ENCODE measurements around the gene SLC22A31. TPM values are rescaled to one million over a fixed set of nuclear protein-coding genes. Genes with fewer than 3 reads are reported as not detected.
"Not testable (repeated sequence)": the region's sequence is repeated elsewhere in the genome, so short reads cannot be mapped to it uniquely, and the experiment has no call there.

Gene SLC22A31
- polyA plus RNA-seq (2012; ENCODE audit: insufficient read depth, insufficient read length), result not detected

DNA sequence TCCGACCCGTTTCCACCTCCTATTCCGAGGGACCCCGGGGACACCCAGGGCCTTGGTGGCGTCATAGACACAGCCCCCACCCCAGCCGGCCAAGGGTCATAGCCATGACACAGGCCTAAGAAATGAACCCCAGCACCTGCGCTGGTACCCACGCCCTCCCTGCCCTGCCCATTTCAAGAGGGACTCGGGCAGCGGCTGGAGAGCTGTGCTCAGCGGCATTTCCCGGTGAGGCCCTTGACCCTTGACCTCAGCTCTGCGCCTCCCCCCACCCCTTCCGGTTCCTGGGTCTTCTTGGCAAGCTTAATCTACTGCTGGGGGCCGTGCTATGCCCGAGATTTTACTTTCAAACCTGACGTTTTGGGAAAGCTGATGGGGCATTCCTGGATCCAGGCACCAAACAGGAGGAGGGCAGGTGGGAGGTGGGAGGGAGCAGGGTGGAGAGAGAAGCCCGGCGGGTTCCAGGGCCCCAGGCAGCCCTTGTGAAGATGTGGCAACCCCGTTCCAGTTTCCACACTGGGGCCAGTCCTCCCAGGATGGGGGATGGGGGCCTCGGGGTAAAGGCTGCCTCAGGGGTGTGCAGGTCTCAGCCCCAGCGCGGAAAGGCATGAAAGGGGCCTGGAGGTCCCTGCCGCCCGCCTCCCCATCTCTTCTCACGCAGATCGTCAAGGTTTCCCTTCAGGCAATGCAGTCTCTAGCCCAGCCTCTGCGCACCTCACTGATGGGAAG is at the start of gene SLC22A31:
SLC22A31 (minus strand) TSS at position 414 of the 726 bp plus-strand sequence; CDS start at position 378, 36 bp downstream.
- no peak for DNase-seq (ENCODE audit: low read depth, low spot score)
- H3K4me3 ChIP-seq (ENCODE audit: low read length), result no peak within 1 kb of the TSS

DNA sequence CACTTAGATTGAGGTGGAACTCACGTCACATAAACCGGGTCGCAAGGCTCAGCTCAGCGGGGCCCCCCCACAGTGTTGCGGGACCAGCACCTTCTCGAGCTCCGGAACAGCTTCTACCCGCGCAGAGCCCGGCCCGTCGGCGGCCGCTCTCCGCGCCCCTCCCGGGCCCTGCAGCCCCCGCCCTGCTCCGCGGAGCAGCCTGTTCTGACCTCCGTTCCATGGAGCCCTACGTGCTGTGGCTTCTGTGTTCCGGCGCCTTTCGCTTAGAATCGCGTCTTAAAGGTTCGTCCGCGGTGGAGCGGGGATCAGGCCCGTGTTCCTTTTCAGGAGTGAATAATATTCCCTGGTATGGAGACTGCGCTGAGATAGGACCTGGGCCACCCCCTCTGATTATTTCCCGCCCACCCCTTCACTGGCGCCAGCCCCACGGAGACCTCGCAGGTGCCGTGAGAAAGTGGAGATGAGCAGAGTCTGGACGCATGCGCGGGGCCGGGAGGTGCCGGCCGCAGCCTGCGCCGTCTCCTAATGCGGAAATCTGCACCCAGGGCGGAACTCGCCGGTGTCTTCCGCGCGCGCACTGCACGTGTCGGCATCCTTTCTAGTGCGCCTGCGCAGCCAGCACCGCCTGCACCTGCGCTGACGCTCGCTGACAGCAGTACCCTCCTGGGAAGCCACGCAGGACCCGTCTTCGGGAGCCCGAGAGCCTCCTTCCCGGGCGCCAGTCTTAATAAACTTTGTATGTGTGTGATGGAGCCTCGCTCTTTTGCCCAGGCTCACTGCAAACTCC is 48.1 kb upstream of the SLC22A31 start:
- H3K4me3 ChIP-seq (ENCODE audit: low read length), result no peak overlapping the region
- DNase-seq (ENCODE audit: low read depth, low spot score), result no peak

DNA sequence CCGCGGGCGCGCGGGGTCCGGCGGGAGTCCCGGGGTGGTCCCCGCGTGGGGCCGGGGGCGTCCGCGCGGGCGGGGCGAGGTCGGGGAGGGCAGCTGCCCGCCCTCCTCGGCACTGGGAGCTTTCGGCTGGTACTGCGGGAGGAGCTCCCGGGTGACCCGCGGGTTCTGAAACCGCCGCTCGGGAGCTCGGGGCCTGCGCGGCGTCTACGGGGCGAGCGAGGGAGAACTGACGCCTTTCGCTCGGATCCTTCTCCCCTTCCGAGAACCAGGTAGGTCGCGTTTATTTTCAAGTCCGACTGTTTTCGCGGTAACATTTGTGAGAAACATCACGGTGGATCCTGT is 47.4 kb upstream of the SLC22A31 start:
- not testable (repeated sequence) for DNase-seq (ENCODE audit: low read depth, low spot score); H3K4me3 ChIP-seq (ENCODE audit: low read length)

DNA sequence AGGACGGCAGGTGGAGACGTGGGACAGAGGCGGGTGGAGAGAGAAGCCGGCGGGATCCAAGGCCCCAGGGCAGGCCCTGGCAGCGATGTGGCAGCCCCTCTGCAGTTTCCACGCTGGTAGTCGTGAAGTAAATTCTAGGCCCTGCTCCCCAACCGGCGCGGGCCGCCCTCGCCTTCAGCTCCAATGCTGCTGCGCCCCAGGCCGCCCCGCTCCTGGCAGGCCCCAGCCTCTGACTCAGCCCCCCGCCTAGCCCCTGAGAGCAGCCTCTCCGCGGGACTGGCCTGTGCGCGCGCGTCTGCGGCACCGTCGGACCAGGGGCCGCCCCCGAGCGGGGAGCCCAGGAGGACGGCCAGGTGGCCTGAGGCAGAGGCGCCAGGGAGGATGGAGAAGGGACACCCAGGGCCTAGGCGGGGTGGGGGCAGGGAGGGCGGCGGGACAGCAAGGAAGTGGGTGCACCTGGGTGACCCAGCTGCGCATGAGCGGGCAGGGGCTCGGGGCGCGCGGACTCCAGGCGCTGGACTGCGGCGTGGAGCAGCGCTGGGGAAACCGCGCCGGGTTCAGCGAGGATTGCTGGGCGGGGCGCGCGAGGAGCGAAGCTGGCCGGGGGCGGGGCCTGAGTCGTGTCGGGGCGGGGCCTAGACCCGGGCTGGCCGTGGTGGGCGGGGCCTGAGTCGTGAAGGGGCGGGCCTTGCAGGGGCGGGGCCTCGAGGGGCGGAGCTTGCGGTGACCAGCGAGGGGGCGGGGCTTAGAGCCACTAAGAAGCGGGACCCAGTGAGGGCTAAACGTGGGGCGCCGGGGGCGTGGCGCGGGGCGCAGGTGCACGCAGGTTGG is 46.8 kb upstream of the SLC22A31 start:
- peak; percentile 51 for DNase-seq (ENCODE audit: low read depth, low spot score)

DNA sequence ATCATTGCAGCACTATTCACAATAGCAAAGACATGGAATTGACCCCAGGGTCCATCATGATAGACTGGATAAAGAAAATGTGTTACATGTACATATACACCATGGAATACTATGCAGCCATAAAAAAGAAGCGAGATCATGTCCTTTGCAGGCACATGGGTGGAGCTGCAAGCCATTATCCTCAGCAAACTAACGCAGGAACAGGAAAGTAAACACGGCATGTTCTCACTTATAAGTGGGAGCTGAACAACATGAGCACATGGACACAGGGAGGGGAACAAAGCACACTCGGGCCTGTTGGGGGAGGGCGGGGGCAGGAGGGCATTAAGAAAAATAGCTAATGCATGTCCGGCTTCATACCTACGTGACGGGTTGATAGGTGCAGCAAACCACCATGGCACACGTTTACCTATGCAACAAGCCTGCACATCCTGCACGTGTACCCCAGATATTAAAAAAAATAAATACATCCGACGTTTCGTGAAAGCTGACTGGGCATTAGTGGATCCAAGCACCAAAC is 46.1 kb upstream of the SLC22A31 start:
- no peak for DNase-seq (ENCODE audit: low read depth, low spot score)

More for the DNA sequence above, 46.8 kb upstream of the SLC22A31 start:
- peak overlapping the region; percentile 32 for H3K4me3 ChIP-seq (ENCODE audit: low read length)

DNA sequence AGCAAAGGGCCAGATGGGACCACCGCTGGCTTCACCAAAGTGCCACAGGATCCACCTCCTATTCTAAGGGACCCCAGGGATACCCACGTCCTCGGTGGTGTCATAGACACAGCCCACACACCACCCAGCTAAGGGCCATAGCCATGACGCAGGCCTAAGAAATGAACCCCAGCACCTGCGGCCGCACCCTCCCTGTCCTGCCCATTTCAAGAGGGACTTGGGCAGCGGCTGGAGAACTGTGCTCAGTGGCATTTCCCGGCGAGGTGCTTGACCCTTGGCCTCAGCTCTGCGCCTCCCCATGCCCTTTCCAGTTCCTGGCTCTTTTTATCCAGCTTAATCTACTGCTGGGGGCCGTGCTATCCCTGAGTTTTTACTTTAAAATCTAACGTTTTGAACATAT is 44.4 kb upstream of the SLC22A31 start:
- no peak for DNase-seq (ENCODE audit: low read depth, low spot score)
- no peak overlapping the region for H3K4me3 ChIP-seq (ENCODE audit: low read length)

More for the DNA sequence above, 46.1 kb upstream of the SLC22A31 start:
- no peak overlapping the region for H3K4me3 ChIP-seq (ENCODE audit: low read length)

DNA sequence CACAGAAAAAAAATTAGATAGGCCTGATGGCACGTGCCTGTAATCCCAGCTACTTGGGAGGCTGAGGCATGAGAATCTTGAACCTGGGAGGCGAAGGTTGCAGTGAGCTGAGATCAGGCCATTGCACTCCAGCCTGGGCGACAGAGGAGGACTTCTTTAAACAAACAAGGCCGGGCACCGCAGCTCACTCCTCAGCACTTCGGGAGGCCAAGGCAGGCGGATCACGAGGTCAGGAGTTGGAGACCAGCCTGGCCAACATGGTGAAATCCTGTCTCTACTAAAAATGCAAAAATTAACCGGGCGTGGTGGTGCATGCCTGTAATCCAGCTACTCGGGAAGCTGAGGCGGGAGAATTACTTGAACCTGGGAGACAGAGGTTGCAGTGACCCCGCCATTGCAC is 43.9 kb upstream of the SLC22A31 start:
- not testable (repeated sequence) for DNase-seq (ENCODE audit: low read depth, low spot score)

DNA sequence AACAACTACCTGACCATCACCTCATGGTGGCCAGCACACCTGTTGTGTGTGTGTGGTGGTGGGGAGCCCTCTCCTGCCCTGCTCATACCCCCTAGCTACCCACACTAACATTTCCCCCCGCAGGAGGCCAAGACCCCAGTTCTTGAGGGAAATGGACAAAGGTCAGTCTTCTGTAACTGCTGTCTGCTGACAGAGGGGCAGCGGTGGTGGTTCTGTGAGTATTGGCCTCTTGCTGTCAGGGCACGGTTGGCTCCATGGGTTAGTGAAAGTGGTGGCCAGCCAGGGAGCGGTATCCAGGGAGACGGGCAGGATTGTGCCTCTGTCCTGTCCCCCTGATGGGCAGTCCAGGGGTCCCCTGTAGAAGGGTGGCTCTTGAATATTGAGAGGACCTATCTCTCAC is 43.3 kb upstream of the SLC22A31 start:
- DNase-seq (ENCODE audit: low read depth, low spot score), result no peak
- no peak overlapping the region for H3K4me3 ChIP-seq (ENCODE audit: low read length)

More for the DNA sequence above, 43.9 kb upstream of the SLC22A31 start:
- not testable (repeated sequence) for H3K4me3 ChIP-seq (ENCODE audit: low read length)

DNA sequence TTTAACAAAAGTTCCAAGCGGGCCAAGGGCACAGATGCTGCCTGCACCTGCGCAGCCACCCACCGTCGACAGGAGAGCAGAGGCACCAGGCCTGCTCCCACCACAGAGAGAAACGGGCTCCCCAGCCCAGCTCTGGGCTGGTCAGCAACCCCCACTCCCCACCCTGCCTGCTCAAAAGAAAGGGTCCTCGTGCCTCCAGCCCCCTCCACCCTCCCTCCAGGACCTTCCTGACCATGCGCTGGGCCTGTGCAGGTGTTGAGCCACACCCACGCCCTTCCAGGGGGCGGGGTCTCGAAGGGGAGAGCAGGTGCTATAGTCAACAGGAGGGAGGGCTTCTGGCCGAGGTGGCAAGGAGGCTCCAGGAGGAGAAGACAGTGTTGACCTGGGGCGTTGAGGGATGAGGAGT is 42.5 kb upstream of the SLC22A31 start:
- H3K4me3 ChIP-seq (ENCODE audit: low read length), result no peak overlapping the region
- no peak for DNase-seq (ENCODE audit: low read depth, low spot score)

DNA sequence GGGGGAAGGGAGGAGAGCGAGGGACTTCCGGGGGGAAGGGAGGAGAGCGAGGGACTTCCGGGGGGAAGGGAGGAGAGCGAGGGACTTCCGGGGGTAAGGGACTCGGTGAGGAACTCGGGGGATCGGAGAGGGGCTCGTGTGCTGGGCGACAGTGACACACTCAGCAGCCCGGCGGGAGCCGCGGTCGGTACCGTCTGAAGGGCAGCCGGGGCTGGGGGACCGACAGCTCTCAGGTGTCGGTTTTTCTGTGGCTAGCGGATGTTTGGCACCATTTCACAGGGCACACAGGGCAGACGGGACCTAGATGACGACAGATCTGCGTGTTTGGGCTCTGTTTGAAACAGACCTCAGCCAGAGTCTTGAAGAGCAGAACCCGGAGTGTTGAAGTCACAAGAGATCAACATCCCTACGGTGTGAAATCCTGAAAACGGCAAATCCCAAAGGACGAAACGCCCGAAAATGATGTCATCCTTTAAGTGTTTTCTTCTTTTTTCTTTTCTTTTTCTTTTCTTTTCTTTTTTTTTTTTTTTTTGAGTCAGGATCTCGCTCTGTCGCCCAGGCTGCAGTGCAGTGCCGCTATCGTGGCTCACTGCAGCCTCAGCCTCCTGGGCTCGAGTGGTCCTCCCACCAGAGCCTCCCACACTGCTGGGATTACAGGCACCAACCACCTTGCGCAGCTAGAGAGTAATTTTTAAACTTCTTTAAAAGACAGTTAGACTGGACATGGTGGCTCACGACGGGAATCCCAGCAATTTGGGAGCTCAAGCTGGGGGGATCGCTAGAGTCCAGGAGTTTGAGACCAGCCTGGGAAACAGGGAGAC is 41.1 kb upstream of the SLC22A31 start:
- DNase-seq (ENCODE audit: low read depth, low spot score), result peak; percentile 85
- peak overlapping the region; percentile 72 for H3K4me3 ChIP-seq (ENCODE audit: low read length)

DNA sequence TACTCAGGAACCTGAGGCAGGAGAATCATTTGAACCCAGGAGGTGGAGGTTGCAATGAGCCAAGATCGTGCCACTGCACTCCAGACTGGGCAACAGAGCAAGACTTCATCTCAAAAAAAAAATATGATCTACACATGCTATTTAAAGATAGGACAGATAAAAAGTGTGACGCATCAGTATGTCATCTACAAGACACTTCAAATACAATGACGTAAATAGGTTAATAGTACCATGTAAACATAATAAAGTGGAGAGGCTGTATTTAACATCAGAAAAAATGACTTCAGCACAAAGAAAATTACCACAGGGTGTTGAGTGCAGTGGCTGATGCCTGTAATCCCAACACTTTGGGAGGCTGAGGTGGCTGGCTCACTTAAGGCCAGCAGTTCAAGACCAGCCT is 37.4 kb upstream of the SLC22A31 start:
- H3K4me3 ChIP-seq (ENCODE audit: low read length), result no peak overlapping the region
- DNase-seq (ENCODE audit: low read depth, low spot score), result no peak

DNA sequence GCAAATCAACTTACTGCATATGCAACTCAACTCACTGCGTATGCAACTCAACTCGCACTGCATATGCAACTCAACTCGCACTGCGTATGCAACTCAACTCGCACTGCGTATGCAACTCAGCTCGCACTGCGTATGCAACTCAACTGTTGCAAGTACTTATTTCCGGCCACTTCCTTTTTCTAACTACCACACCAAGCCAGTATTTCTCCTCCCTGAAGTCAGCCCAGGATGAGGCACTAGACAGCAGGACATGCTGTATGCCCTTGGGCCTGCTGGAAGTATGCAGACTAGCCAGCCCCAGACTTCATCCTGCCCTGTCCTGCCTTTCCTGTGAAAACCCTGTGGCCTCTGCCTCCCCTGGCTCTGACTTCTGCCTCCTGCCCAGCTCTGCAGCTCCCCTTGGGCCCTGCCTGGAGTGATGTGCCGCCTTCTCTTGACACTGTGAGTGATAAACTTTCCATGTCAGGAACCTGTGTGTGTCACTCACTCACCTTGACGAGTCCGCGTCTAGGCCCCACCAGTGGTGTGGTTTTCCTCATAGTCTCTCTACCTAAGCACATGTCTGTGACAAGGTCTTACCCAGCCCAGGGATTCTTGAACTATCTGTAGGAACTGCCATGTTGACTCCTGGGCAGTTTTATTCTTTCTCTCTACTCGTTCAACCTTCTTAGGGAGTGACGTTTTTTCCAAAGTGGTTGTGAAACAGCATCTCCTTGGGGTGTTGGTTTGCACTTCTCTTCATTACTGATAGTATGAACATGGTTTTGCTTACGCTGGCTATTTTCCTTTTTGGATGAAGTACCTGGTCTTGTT is 33.5 kb upstream of the SLC22A31 start:
- no peak for DNase-seq (ENCODE audit: low read depth, low spot score)

DNA sequence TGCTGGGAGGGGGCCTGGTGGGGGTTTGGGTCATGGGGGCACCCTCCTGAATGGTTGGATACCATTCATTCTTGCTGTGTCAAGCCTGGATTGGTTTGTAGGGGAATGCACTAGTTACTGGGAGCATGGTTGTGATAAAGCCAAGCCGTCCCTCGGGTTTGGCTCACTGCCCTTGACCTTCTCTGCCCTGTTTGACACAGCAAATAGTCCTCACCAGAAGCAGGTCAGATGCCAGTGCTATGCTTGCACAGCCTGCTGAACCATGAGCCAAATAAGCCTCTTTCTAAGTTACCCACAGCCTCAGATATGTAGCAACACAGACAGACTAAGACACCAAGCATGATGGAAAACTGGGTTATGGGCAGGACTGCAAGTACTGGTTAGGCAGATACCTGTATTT is 31.8 kb upstream of the SLC22A31 start:
- no peak for DNase-seq (ENCODE audit: low read depth, low spot score)
- no peak overlapping the region for H3K4me3 ChIP-seq (ENCODE audit: low read length)

More for the DNA sequence above, 33.5 kb upstream of the SLC22A31 start:
- H3K4me3 ChIP-seq (ENCODE audit: low read length), result no peak overlapping the region

DNA sequence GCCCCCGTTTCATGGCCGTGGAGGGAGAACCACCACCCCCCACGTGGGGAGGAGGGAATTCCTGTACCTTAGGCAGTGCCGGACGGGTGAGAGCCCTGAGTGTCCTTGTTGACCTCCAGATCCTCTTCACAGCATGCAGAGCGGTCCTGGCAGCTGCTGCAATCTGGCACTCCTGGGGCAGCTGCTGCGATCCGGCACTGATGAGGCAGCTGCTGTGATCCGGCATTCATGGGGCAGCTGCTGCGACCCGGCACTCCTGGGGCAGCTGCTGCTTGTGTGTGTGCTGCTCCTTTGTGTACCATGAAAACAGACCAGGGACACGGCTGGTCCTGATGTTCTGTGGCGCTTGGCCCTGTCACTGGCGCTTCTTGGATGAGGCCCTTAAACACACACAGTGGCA is 29.9 kb upstream of the SLC22A31 start:
- H3K4me3 ChIP-seq (ENCODE audit: low read length), result no peak overlapping the region
- no peak for DNase-seq (ENCODE audit: low read depth, low spot score)

DNA sequence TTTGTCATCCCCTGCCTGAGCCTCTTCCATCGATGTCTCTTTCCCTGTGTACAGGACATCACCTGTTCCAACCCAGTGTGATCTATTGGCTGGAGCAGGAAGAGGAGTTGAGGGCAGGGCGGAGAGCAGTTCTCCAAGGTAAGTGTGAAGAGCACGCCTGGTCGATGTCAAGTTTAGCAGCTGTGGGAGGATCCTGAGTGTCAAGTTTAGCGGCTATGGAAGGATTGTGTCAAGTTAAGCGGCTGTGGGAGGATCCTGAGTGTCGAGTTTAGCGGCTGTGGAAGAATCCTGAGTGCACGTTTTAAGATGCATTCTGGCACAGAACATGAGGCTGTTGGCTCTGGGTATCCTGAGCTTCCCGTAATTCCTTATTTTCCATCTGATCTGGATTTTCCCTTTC is 24.3 kb upstream of the SLC22A31 start:
- no peak overlapping the region for H3K4me3 ChIP-seq (ENCODE audit: low read length)
- no peak for DNase-seq (ENCODE audit: low read depth, low spot score)

DNA sequence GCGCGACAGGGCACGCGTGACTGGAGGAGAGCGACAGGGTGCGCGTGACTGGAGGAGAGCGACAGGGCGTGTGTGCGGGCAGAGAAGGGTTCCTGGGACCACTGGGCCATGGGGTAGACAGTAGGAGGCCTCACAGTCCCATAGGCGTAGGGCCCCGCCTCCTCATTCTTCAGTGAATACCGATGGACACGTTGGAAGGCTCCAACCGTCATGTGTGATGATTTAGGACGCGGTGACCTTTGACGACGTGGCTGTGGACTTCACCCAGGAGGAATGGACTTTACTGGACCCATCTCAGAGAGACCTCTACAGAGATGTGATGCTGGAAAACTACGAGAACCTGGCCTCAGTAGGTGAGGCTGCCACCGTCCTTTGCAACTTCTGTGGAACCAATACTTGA is 22.6 kb upstream of the SLC22A31 start:
- H3K4me3 ChIP-seq (ENCODE audit: low read length), result no peak overlapping the region
- no peak for DNase-seq (ENCODE audit: low read depth, low spot score)

DNA sequence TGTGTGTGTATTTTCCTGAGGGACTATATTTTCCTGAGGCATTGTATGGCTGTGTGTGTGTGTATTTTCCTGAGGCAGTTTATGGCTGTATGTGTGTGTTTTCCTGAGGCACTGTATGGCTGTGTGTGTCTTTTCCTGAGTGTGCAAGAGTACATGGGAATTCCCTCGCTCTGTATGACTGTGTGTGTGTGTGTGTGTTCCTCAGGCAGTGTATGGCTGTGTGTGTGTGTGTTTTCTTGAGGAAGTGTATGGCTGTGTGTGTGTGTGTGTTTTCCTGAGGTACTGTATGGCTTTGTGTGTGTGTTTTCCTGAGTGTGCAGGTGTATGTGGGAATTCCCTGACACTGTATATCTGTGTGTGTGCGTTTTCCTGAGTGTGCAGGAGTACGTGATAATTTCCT is 21.3 kb upstream of the SLC22A31 start:
- no peak overlapping the region for H3K4me3 ChIP-seq (ENCODE audit: low read length)
- no peak for DNase-seq (ENCODE audit: low read depth, low spot score)

DNA sequence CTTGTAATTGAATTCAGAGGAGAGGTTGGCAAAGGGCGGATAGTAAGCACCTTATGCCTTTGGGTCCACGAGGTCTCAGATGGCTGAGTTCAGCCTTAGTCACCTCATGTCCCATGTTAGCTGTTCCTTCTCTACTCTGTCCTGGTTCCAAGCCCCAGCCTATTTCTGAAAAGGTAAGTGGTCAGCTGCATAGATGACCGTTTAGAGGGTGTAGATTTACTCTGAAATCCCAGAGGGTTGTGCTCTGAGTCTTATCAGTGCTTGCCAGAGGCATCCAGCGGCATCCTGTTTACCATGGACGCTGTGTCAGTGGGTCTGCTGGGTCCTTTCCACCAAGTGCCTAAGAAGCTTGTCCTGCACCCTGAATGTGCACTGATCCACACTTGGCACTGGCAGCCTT is 19.0 kb upstream of the SLC22A31 start:
- no peak overlapping the region for H3K4me3 ChIP-seq (ENCODE audit: low read length)
- DNase-seq (ENCODE audit: low read depth, low spot score), result no peak
